GM19023 (cell line): ENCODE data around the gene OR2V2.

Experiments
- ATAC-seq: cut with Tn5 transposase; IDR thresholded peaks from one replicate; pipeline ENCODE4 v1.9.1; 2021; ENCODE audit warnings: mild to moderate bottlenecking, moderate library complexity; ENCODE audit not compliant: unreplicated experiment

The OR2V2 gene

DNA sequence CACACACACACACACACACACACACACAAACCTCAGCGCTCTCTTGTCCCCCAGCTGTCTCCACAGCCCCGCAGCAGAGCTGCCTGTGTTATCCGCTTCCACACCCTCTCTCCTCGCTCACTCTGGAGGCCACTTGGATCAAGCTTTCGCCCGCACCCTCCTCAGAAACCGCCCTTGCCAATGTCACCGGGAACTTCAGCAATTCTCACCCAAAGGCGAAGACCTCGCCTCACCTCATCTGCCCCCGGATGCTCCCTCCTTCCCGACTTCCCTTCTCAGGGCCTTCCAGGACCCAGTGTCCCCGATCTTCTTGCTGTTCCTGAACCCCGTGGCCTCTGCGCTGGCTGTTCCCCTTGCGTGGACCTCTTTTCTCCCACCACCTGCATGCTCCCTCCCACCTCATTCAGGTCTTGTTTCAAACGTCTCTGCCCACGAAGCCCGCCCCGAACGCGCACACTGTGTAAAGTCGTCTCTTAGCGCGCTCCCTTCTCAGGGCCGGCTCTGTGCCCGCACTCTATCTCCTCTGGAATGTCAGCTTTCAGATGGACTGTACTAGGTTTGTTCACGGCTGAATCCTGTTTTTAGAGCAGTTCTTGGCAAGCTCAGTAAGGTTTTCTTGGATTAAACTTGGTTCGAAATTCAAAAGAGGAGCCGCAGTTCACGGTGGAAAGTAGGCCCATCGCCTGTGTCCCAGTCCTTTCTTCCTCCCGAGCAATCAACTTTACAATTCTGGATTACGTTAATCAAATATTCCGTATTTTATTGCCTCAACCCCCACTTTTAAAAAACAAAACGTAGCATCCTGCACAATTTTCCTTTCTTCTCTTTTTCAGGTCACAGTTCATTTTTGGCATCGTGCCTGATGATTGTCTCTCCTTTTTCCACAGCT is 58.6 kb downstream of the OR2V2 start:
- no peak for ATAC-seq

DNA sequence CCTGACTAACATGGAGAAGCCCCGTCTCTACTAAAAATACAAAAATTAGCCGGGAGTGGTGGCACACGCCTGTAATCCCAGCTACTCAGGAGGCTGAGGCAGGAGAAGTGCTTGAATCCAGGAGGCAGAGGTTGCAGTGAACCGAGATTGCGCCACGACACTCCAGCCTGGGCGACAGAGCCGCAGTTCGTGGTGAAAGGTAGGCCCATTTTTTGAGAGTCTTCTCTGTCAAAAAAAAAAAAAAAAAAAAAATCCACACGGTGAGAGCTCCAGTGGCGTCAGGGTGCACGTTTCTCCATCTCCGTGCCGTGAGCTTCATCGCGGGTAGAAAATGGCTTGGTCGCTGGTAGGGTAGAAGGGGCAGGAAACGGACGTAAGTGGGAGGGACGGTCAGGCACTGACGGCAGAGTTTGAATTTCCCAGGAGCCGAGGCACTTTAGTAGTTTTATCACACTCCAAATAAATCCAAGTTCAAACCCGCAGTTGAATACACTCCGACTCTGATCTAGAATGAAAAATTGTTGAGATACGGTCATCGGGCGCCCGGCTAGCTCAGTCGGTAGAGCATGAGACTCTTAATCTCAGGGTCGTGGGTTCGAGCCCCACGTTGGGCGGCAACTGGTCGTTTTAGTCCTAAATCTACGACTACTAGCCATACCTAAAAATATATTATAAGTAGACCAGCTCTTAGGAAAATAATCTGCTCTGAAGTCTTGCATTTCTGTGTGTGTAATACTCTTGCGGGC is 60.0 kb downstream of the OR2V2 start:
- peak; percentile 32 for ATAC-seq

DNA sequence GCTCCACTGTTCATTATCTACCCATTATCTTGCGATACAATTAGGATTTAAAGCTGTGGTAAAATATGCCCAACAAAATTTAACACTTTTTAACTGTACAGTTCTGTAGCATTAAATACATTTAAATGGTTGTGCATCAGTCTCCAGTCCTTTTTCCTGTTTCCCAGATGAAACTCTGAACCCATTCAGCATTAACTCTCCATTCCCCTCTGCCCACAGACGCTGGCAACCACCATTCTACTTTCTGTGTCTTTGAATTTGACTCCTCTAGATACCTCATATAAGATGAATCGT is 60.5 kb downstream of the OR2V2 start:
- ATAC-seq: no peak
